Measurements from ENCODE around the gene BICC1.

The BICC1 gene

DNA sequence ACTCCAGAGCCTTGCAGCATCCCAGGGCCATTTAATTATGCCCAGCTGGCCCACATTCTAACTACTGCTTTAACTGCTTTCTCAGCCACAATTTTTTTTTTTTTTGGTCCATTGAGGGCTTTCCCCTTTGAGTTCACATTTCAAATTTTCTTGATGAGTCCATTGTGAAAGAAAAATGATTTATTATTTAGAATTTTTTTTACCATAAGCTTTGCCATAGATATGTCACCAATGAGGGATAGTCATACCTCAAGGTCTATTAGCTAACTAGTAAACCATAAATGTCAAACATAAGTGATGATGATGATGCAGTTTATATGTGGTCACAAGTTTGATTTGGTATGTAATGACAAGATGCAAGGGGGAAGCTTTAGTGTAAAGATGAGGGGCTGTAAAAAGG, 282.9 kb downstream of the BICC1 start:
- no peak for DNase-seq (ENCODE audit: low read depth)
- TF ChIP-seq, protein P1, sequence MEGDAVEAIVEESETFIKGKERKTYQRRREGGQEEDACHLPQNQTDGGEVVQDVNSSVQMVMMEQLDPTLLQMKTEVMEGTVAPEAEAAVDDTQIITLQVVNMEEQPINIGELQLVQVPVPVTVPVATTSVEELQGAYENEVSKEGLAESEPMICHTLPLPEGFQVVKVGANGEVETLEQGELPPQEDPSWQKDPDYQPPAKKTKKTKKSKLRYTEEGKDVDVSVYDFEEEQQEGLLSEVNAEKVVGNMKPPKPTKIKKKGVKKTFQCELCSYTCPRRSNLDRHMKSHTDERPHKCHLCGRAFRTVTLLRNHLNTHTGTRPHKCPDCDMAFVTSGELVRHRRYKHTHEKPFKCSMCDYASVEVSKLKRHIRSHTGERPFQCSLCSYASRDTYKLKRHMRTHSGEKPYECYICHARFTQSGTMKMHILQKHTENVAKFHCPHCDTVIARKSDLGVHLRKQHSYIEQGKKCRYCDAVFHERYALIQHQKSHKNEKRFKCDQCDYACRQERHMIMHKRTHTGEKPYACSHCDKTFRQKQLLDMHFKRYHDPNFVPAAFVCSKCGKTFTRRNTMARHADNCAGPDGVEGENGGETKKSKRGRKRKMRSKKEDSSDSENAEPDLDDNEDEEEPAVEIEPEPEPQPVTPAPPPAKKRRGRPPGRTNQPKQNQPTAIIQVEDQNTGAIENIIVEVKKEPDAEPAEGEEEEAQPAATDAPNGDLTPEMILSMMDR (IDR thresholded peaks at IDR 0.05; ENCODE audit: low read depth, low read length) = no peak
- TF ChIP-seq, protein P2, sequence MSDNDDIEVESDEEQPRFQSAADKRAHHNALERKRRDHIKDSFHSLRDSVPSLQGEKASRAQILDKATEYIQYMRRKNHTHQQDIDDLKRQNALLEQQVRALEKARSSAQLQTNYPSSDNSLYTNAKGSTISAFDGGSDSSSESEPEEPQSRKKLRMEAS (IDR thresholded peaks at IDR 0.05; ENCODE audit: low read depth, low read length) = no peak
- TF ChIP-seq POLR2A (IDR thresholded peaks at IDR 0.05; ENCODE audit: extremely low read depth, insufficient read length) = no peak
- TF ChIP-seq MYC (IDR thresholded peaks at IDR 0.05; ENCODE audit: low read depth, low read length) = no peak
- no peak overlapping the region for H3K4me3 ChIP-seq (ENCODE audit: low read depth, low read length)

DNA sequence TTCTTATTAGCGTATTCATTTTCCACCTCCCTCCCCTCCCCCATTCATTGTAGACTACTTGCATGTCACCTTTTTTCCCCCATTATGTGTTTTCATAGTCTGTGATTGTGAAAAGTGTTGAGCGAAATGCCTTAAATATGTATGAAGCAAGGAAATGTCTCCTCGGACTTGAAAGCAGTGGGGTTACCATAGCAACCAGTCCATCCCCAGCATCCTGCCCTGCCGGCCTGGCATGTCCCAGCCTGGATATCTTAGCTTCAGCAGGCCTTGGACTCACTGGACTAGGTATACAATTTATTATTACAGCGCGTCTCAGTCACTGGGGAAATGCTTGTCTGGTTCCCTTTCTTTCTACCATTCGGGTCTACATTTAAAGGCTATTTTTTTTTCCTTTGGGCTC, 283.6 kb downstream of the BICC1 start:
- TF ChIP-seq MYC (IDR thresholded peaks at IDR 0.05; ENCODE audit: low read depth, low read length) (no peak), POLR2A (IDR thresholded peaks at IDR 0.05; ENCODE audit: extremely low read depth, insufficient read length) (no peak)
- TF ChIP-seq, protein P2 (IDR thresholded peaks at IDR 0.05; ENCODE audit: low read depth, low read length) = no peak
- TF ChIP-seq, protein P1 (IDR thresholded peaks at IDR 0.05; ENCODE audit: low read depth, low read length) = no peak
- no peak for DNase-seq (ENCODE audit: low read depth)

DNA sequence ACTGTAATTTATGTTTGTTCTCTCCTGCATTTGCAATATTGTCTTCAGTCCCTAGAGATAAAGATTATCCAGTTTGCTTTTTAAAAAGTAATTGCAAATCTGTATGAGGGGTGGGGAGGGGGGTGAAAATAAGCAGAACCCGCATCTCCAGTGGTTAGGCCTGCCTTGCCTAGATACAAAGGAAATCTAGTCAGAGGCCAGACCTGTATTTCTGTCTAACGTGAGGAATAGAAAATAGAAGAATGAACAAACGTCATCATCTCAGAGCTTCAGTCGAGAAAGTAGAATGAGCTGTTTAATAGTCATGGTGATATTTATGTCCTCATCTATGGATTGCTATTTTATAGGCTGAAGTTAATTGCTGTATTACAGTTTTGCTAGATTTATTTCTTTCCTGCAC, 284.2 kb downstream of the BICC1 start:
- H3K4me3 ChIP-seq (ENCODE audit: low read depth, low read length) = no peak overlapping the region
- DNase-seq (ENCODE audit: low read depth) = no peak
- TF ChIP-seq, protein P2 (IDR thresholded peaks at IDR 0.05; ENCODE audit: low read depth, low read length) = no peak
- TF ChIP-seq, protein P1 (IDR thresholded peaks at IDR 0.05; ENCODE audit: low read depth, low read length) = no peak
- no peak for TF ChIP-seq MYC (IDR thresholded peaks at IDR 0.05; ENCODE audit: low read depth, low read length)
- no peak for TF ChIP-seq POLR2A (IDR thresholded peaks at IDR 0.05; ENCODE audit: extremely low read depth, insufficient read length)

More for the DNA sequence above, 283.6 kb downstream of the BICC1 start:
- no peak overlapping the region for H3K4me3 ChIP-seq (ENCODE audit: low read depth, low read length)

DNA sequence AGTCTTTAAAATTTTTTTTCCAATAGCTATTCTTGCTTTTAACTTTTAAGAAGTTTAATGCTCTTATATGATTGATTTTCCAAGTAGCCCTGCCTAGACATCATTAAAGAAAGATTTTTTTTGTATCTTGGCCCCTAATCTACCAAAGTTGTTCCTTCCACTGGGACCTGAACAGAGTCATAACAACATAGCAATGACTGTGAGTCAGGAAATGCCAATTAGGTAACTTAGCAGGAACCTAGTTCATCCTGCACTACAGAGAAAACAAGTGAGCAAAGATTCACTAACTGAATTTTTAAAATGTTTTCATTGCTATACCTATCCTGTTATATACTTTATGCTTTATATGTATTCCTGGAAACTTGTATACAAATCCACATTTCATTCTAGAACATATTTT, 284.7 kb downstream of the BICC1 start:
- H3K4me3 ChIP-seq (ENCODE audit: low read depth, low read length) = no peak overlapping the region
- no peak for DNase-seq (ENCODE audit: low read depth)
- TF ChIP-seq, protein P1 (IDR thresholded peaks at IDR 0.05; ENCODE audit: low read depth, low read length) = no peak

DNA sequence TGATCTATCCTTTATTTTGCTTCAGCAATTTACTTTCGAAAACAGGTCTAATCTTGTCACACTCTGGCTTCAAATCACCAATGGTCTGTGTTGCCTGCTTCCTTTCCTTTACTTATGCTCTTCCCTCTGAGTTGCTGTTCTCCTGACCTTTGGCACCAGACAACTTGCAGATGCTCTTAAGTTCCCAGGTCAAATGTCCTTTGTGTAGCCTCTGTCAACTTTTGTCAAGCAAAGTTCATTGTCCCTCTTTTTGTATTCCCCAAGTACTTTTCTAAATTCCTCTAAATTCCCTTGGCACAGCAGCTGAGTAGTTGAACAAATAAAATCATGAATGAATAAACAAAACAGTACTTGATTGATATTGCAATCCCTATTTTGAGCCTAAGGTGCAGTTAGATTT, 289.4 kb downstream of the BICC1 start:
- H3K4me3 ChIP-seq (ENCODE audit: low read depth, low read length) = no peak overlapping the region
- no peak for DNase-seq (ENCODE audit: low read depth)
- TF ChIP-seq, protein P2 (IDR thresholded peaks at IDR 0.05; ENCODE audit: low read depth, low read length) = no peak
- TF ChIP-seq MYC (IDR thresholded peaks at IDR 0.05; ENCODE audit: low read depth, low read length) (no peak), POLR2A (IDR thresholded peaks at IDR 0.05; ENCODE audit: extremely low read depth, insufficient read length) (no peak)
- TF ChIP-seq, protein P1 (IDR thresholded peaks at IDR 0.05; ENCODE audit: low read depth, low read length) = no peak

DNA sequence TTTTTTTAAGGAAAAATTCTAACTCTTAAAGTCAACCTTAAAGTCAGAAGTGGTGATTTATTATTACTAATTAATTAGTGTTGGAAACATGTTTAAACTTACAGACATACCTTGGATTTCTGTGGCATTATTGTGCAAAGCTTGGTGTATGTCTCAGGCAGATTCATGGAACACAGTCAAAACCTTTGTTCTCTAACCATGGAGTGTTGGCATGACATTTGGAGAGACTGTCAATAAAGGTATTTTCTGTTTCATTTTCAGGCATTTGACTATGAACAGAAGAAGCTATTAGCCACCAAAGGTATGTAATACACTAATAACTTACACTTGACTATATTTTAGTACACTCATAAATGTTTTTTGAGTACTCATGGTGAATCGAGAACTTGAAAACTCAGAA, 293.7 kb downstream of the BICC1 start:
- TF ChIP-seq MYC (IDR thresholded peaks at IDR 0.05; ENCODE audit: low read depth, low read length) (no peak), POLR2A (IDR thresholded peaks at IDR 0.05; ENCODE audit: extremely low read depth, insufficient read length) (no peak)
- TF ChIP-seq, protein P2 (IDR thresholded peaks at IDR 0.05; ENCODE audit: low read depth, low read length) = no peak
- TF ChIP-seq, protein P1 (IDR thresholded peaks at IDR 0.05; ENCODE audit: low read depth, low read length) = no peak
- H3K4me3 ChIP-seq (ENCODE audit: low read depth, low read length) = no peak overlapping the region
- no peak for DNase-seq (ENCODE audit: low read depth)
